ENCODE results near the gene GRIN2C. TPM values are rescaled to one million over a fixed set of nuclear protein-coding genes. Genes with fewer than 3 reads are reported as not detected.

GRIN2C gene
- total and polyA plus RNA-seq, 9 of the 15 experiments (the other 6 are each of a cell fraction or from before 2014, with no cell fraction given): under 0.01 to 0.33 (median 0.10) TPM; not detected in 2

GRCh38 chr17:74875977-74876593 lies 16.4 kb upstream of the GRIN2C start (continued):
- peak; percentile 77 for TF ChIP-seq CUX1 (CRISPR knock-in tag; IDR thresholded peaks at IDR 0.05)
- TF ChIP-seq CTCFL (IDR thresholded peaks at IDR 0.05; ENCODE audit: borderline replicate concordance, insufficient read depth, low read depth, low read length, poor library complexity, severe bottlenecking): no peak
- no peak for TF ChIP-seq ZNF408 (CRISPR knock-in tag; IDR thresholded peaks at IDR 0.05; ENCODE audit: low read depth)
- TF ChIP-seq POLR2A (conservative IDR thresholded peaks at IDR 0.05): peak; percentile 63
- peak; percentile 88 for TF ChIP-seq SMAD4 (CRISPR knock-in tag; conservative IDR thresholded peaks at IDR 0.05)
- TF ChIP-seq GTF2F1 (IDR thresholded peaks at IDR 0.05; ENCODE audit: low read depth, low read length): 0 out of 2 replicates have a peak, but pooled peaks have one; percentile 25
- TF ChIP-seq ZNF584 (CRISPR knock-in tag; IDR thresholded peaks at IDR 0.05; ENCODE audit: low read depth): peak; percentile 89
- TF ChIP-seq FOXP1 (CRISPR knock-in tag; IDR thresholded peaks at IDR 0.05): 0 out of 2 replicates have a peak, but pooled peaks have one; percentile 27
- peak; percentile 83; the same call in 1 of the 2 replicates for TF ChIP-seq GATAD2A (IDR thresholded peaks at IDR 0.05)
- peak; percentile 38 for TF ChIP-seq TAL1 (IDR thresholded peaks at IDR 0.05)
- TF ChIP-seq ZFPM2 (CRISPR knock-in tag; IDR thresholded peaks at IDR 0.05): no peak
- TF ChIP-seq BRCA1 (IDR thresholded peaks at IDR 0.05): no peak
- TF ChIP-seq BRCA1 (CRISPR knock-in tag; IDR thresholded peaks at IDR 0.05): no peak
- TF ChIP-seq ATF3 (IDR thresholded peaks at IDR 0.05): peak; percentile 32; the same call in 1 of the 2 replicates
- no peak for TF ChIP-seq ATF3 (CRISPR knock-in tag; conservative IDR thresholded peaks at IDR 0.05)
- TF ChIP-seq PBX2 (CRISPR knock-in tag; IDR thresholded peaks at IDR 0.05; ENCODE audit: low read depth): no peak
- peak; percentile 73 for TF ChIP-seq PBX2 (tag; conservative IDR thresholded peaks at IDR 0.05; ENCODE audit: low read depth)
- TF ChIP-seq CBFA2T3 (IDR thresholded peaks at IDR 0.05): peak; percentile 79
- no peak for TF ChIP-seq SNIP1 (IDR thresholded peaks at IDR 0.05; ENCODE audit: low read depth)

Data from K562 (cell line).